Natural killer cell (primary cell): ENCODE measurements around the gene ITGB5. TPM values are rescaled to one million over a fixed set of nuclear protein-coding genes. Genes with fewer than 3 reads are reported as not detected.
"Not testable (repeated sequence)": the region's sequence is repeated elsewhere in the genome, so short reads cannot be mapped to it uniquely, and the experiment has no call there.

Source experiments
- ATAC-seq, 3 donors: fragments of 150-1000 bp in 2 of 3; fragments of 200-7000 bp in 1 of 3; cut with Tn5 transposase; 1 replicate in 1 of 3; 2 replicates in 2 of 3; pipeline ENCODE4 v1.10.0; 2021; ENCODE audit warnings: mild to moderate bottlenecking in 2 of 3, moderate library complexity in 2 of 3
- DNase-seq, 2 donors: peaks; one replicate each; pipeline versions ENCODE4 v3.0.0 to v3.0.0-alpha.2; 2013 to 2021; ENCODE audit warnings: mixed read lengths in 1 of 2
- H3K27ac ChIP-seq: one replicate; pipeline ENCODE4 v1.5.1; 2013; ENCODE audit warnings: mild to moderate bottlenecking, low read length
- H3K27me3 ChIP-seq: one replicate; pipeline ENCODE4 v1.6.1; 2013; ENCODE audit warnings: low read length; ENCODE audit not compliant: control insufficient read depth, insufficient read depth
- H3K36me3 ChIP-seq: one replicate; pipeline ENCODE4 v1.6.1; 2013; ENCODE audit warnings: low read length; ENCODE audit not compliant: control insufficient read depth, insufficient read depth
- H3K4me1 ChIP-seq: one replicate; pipeline ENCODE4 v1.6.1; 2013; ENCODE audit warnings: low read length; ENCODE audit not compliant: control insufficient read depth, insufficient read depth
- H3K4me3 ChIP-seq: one replicate; pipeline ENCODE4 v1.5.1; 2013; ENCODE audit warnings: low read length
- H3K9me3 ChIP-seq: one replicate; pipeline ENCODE4 v1.6.1; 2013; ENCODE audit warnings: low read length; ENCODE audit not compliant: control insufficient read depth, insufficient read depth
- H3K27ac Mint-ChIP-seq, 2 donors: one replicate each; pipeline ENCODE4 v1.8.0; 2022; ENCODE audit warnings: mild to moderate bottlenecking in 2 of 2, mixed read lengths in 2 of 2, moderate library complexity in 1 of 2
- H3K27me3 Mint-ChIP-seq, 2 donors: one replicate each; pipeline ENCODE4 v1.8.0; 2022; ENCODE audit warnings: low read depth in 2 of 2, mixed read lengths in 2 of 2
- H3K36me3 Mint-ChIP-seq: one replicate; pipeline ENCODE4 v1.8.0; 2022; ENCODE audit warnings: mixed read lengths
- H3K4me1 Mint-ChIP-seq, 2 donors: one replicate each; pipeline ENCODE4 v1.8.0; 2022; ENCODE audit warnings: mixed read lengths in 2 of 2
- H3K4me3 Mint-ChIP-seq: one replicate; pipeline ENCODE4 v1.8.0; 2022; ENCODE audit warnings: mild to moderate bottlenecking, moderate library complexity, mixed read lengths
- H3K9me3 Mint-ChIP-seq, 2 donors: one replicate each; pipeline ENCODE4 v1.8.0; 2022; ENCODE audit warnings: mixed read lengths in 2 of 2
- CTCF ChIP-seq: fragments of 200-600 bp; IDR thresholded peaks from one replicate; pipeline ENCODE4 v1.8.0; 2022; ENCODE audit warnings: antibody characterized with exemption
- WGBS: methylation state at CpG from one replicate; pipeline ENCODE4 v1.1.7; 2013; ENCODE audit warnings: missing lambda C conversion rate; ENCODE audit not compliant: insufficient coverage; 5-methylcytosine and 5-hydroxymethylcytosine counted together
- intact Hi-C: fragments of 100-400 bp; cut with micrococcal nuclease; formaldehyde crosslinking; loops from one replicate; pipeline ENCODE4 v1.14.2; 2022
- total RNA-seq, 4 donors: library from RNA; stranded (reverse); fragments of 120-200 nt in 1 of 4; gene quantifications; one replicate each; pipeline versions ENCODE4 v1.2.3 to v1.2.4, GENCODE V29; 2013 to 2022

Gene ITGB5
- total RNA-seq, 3 donors from 2014 or later (not counting 1 experiment from before 2014, with no cell fraction given): 1.0 to 8.4 (median 5.4) TPM

- Mint-ChIP-seq H3K9me3 (no peaks in the 10 kb centered on the region), H3K27ac (no peak overlapping the region), H3K36me3 (no peaks in the 10 kb centered on the region), H3K27me3 (peaks cover 0 to 9% of the 10 kb centered on the region in 2 donors), H3K4me3 (peak overlapping the region; percentile 60), H3K4me1 (peaks cover 37 to 44% of the 10 kb centered on the region in 2 donors)
- DNase-seq (no peak), ATAC-seq (no peak)
- Histone ChIP-seq H3K4me1 (peaks cover 49% of the 10 kb centered on the region), H3K36me3 (no peaks in the 10 kb centered on the region), H3K27me3 (no peaks in the 10 kb centered on the region), H3K4me3 (no peak overlapping the region), H3K27ac (no peak overlapping the region), H3K9me3 (no peaks in the 10 kb centered on the region)
- intact Hi-C loops: no loop called here
- TF ChIP-seq CTCF: no peak
- WGBS: 80% methylated on average over 3 of the region's 3 CpGs
Observed at GRCh38 chr3:124785973-124786372, 101.2 kb downstream of the ITGB5 start.

- no peaks in the 10 kb centered on the region for H3K36me3 Mint-ChIP-seq
- H3K4me3 ChIP-seq: no peak overlapping the region
- 50% methylated on average over 17 of the region's 17 CpGs for WGBS
- TF ChIP-seq CTCF: no peak
- DNase-seq: peak; percentile 15 to 31
- peaks cover 41 to 51% of the 10 kb centered on the region in 2 donors for H3K4me1 Mint-ChIP-seq
- H3K4me3 Mint-ChIP-seq: peak overlapping the region; percentile 63
- intact Hi-C loops: no loop called here
- no peaks in the 10 kb centered on the region for H3K9me3 ChIP-seq
- H3K27ac Mint-ChIP-seq: peak overlapping the region; percentile 70 to 84
- peaks cover 58% of the 10 kb centered on the region for H3K4me1 ChIP-seq
- H3K36me3 ChIP-seq: no peaks in the 10 kb centered on the region
- no peaks in the 10 kb centered on the region for H3K9me3 Mint-ChIP-seq
- H3K27ac ChIP-seq: no peak overlapping the region
- H3K27me3 Mint-ChIP-seq: peaks cover 0 to 9% of the 10 kb centered on the region in 2 donors
- ATAC-seq: peak; percentile 63 to 85 (median 75)
- no peaks in the 10 kb centered on the region for H3K27me3 ChIP-seq
Observed at GRCh38 chr3:124784686-124785382, 102.3 kb downstream of the ITGB5 start.

- H3K4me1 ChIP-seq: peaks cover 58% of the 10 kb centered on the region
- intact Hi-C loops: no loop called here
- no peak overlapping the region for H3K4me3 Mint-ChIP-seq
- no peak overlapping the region for H3K27ac ChIP-seq
- no peaks in the 10 kb centered on the region for H3K27me3 ChIP-seq
- H3K36me3 Mint-ChIP-seq: no peaks in the 10 kb centered on the region
- H3K27me3 Mint-ChIP-seq: peaks cover 0 to 9% of the 10 kb centered on the region in 2 donors
- DNase-seq: no peak
- no peaks in the 10 kb centered on the region for H3K9me3 ChIP-seq
- H3K9me3 Mint-ChIP-seq: no peaks in the 10 kb centered on the region
- H3K4me3 ChIP-seq: no peak overlapping the region
- H3K4me1 Mint-ChIP-seq: peaks cover 41 to 55% of the 10 kb centered on the region in 2 donors
- H3K36me3 ChIP-seq: no peaks in the 10 kb centered on the region
- ATAC-seq: no peak
- TF ChIP-seq CTCF: no peak
- WGBS: 86% methylated on average over 3 of the region's 4 CpGs
- no peak overlapping the region for H3K27ac Mint-ChIP-seq
Observed at GRCh38 chr3:124783696-124784095, 103.5 kb downstream of the ITGB5 start.

- H3K27ac ChIP-seq, ATAC-seq, H3K36me3 Mint-ChIP-seq, H3K9me3 Mint-ChIP-seq, H3K36me3 ChIP-seq, H3K9me3 ChIP-seq, intact Hi-C loops, H3K27me3 ChIP-seq, H3K4me3 ChIP-seq, H3K4me3 Mint-ChIP-seq, DNase-seq, H3K27ac Mint-ChIP-seq: not testable (repeated sequence)
- H3K4me1 ChIP-seq: peaks cover 55% of the 10 kb centered on the region
- WGBS: 61% methylated on average over 6 of the region's 6 CpGs
- peaks cover 0 to 11% of the 10 kb centered on the region in 2 donors for H3K27me3 Mint-ChIP-seq
- H3K4me1 Mint-ChIP-seq: peaks cover 41 to 60% of the 10 kb centered on the region in 2 donors
Observed at GRCh38 chr3:124782377-124782712, 104.8 kb downstream of the ITGB5 start.
